GM19099 (cell line): ENCODE data around the gene NCAPD2.

Experiments used
- POLR2A ChIP-seq: IDR thresholded peaks from 3 replicates; pipeline ENCODE4 v1.6.1; 2011; ENCODE audit warnings: low read depth; ENCODE audit not compliant: insufficient read length; ENCODE audit errors: extremely low read depth

NCAPD2 gene

GRCh38 chr12:6461401-6462233 lies 32.3 kb upstream of the NCAPD2 start:
- peak; percentile 62 for TF ChIP-seq POLR2A

DNA sequence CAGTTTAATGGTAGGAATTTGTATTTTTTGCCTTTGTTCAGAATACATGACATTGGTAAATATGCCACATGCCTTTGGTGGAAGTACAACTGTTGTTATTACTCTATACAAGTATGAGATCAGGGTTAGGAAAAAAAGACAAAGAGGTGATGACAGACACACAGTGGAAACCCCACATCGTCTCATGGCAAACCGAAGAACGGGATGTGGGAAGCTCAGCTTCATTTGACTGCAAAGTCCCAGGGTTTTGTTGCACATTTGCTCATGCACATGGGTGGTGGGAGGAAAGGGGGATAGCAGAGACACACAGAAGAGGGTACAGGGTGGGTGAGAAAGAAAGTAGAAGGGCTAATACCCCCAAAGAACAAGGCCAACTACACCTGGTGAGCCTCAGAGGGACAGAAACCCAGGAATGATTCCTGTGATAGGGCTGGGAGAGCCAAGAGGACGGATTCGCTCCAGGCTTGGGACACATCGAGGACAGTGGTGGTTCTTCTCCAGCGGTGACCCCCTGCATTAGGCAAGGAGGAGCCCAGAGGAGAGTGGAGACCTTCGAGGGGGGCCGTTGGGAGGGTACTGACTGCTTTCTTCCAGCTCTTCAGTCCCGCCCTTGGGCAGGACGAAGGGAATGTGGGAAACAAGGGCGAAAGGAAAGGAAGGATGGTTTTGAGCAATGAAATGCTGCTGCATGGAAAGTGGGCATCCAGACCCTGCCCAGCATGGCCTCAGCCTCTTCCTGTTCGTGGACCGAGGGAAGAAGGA lies 31.5 kb upstream of the NCAPD2 start:
- no peak for TF ChIP-seq POLR2A

GRCh38 chr12:6463216-6463615 lies 30.7 kb upstream of the NCAPD2 start:
- no peak for TF ChIP-seq POLR2A

- TF ChIP-seq POLR2A, result no peak
These were observed 30.0 kb upstream of the NCAPD2 start for GRCh38 chr12:6463858-6464257.

- TF ChIP-seq POLR2A, result peak; percentile 40
These were observed 29.4 kb upstream of the NCAPD2 start for GRCh38 chr12:6464531-6464930.

GRCh38 chr12:6465467-6466183 lies 28.3 kb upstream of the NCAPD2 start:
- TF ChIP-seq POLR2A, result no peak

DNA sequence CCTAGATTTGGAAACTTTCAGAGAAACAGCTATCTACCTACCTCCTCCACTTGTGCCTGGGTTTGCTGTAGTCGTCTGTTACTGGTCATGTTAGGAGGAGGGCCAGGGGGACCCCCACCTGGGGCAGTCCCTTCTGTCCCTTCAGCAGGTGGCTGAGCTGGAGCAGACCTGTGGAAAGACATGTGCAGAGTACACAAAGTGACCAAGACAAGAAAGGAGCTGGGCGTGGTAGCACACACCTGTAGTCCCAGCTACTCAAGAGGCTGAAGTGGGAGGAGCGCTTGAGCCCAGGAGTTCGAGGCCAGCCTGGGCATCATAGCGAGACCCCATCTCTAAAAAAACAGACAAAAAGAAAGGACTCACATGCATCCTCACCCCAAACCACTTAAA lies 27.7 kb upstream of the NCAPD2 start:
- no peak for TF ChIP-seq POLR2A

GRCh38 chr12:6468283-6468575 lies 25.7 kb upstream of the NCAPD2 start:
- TF ChIP-seq POLR2A, result no peak

DNA sequence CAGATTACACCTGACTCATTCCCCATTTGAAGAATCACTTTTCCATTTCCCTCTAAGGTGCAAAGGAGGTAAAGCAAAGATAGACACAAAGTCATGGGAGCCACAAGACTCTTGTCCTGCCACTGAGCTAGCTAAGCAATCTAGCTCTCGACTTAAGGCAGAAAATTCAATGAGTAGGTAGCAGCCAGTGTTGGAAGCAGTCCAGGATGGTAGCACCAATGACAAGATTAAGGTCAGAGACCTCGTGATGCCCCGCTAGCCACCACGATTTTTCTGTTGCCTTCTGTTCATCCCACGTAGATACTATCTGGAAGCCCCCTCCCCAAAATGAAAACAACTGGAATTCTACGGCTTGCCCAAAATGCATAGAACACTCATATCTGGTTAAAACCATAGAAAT lies 24.8 kb upstream of the NCAPD2 start:
- no peak for TF ChIP-seq POLR2A

DNA sequence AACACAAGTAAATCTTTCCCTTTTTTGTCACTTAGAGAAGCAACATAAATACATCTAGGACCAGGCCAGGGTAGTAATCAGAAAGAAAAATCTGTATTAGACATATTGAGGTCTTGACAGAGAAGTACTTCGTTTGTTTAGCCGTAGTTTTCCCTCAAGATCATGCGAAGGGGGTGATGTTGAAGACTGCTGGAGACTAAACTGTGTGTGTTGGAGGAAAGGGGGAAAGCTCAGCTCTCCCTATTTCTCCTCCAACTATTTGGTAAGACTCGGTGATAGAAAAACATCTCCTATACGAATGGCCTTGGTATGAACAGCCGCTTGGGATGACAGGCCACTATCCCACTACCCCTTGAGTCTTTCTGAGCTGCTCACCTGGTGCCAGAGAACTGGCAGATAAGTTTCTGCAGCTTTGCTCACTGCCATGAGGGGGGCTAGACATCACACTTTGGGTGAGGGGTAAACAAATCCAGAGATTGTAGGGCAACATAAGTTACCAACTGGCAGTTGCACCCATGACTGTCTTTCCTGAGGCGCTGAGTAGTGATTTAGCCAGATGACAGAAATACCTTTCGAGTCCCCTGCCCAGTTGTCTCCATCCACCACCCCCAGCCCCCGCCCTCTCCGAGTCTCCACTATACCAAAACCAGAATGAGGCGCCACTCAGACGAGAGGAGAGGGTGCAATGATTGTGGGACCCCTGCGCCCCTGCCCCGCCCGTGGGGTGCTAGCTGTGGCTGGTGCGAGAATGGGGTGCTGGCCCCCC lies 24.1 kb upstream of the NCAPD2 start:
- no peak for TF ChIP-seq POLR2A

GRCh38 chr12:6470375-6471163 lies 23.3 kb upstream of the NCAPD2 start, which contains the start of gene VAMP1:
Gene VAMP1, minus strand, starts transcription at chr12:6470677. Its CDS starts 146 bp downstream, at chr12:6470531.
- peak; percentile 100 for TF ChIP-seq POLR2A

GRCh38 chr12:6471989-6472360 lies 21.9 kb upstream of the NCAPD2 start:
- no peak for TF ChIP-seq POLR2A

GRCh38 chr12:6472491-6472890 lies 21.4 kb upstream of the NCAPD2 start:
- no peak for TF ChIP-seq POLR2A

DNA sequence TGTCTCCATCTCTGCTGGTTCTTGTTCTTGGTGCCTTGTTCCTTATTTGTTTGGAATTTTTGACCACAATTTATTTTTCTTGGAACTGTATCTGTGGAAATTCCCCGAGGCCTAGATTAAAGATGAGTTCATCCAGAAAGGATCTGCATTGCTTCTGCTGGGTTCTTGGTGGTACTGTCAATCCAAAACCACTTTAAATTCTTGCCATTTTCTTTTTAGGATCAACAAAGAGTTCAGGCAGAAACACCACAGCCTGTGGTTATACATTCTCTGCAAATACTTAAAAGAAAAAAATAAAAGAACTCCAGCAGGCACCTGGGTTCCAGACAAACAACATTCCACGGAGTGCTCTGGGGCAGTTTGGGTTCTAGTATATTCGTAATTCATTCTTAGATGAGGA lies 17.4 kb upstream of the NCAPD2 start:
- no peak for TF ChIP-seq POLR2A
